GM06990 (cell line): ENCODE measurements around the gene GDF9.

Source experiments
- DNase-seq: peaks from one replicate; pipeline ENCODE4 v3.0.0-alpha.2; 2011; ENCODE audit not compliant: insufficient read length; ENCODE audit errors: extremely low read depth
- H3K27me3 ChIP-seq: replicated peaks from 2 replicates; pipeline ENCODE4 v1.6.0; 2011; ENCODE audit warnings: low read length; ENCODE audit not compliant: control insufficient read depth, insufficient read depth
- H3K36me3 ChIP-seq: 2 replicates; pipeline ENCODE4 v1.5.1; 2011; ENCODE audit warnings: low read length; ENCODE audit not compliant: control insufficient read depth, insufficient read depth
- H3K4me3 ChIP-seq: replicated peaks from 2 replicates; pipeline ENCODE4 v1.5.1; 2011; ENCODE audit warnings: low read depth, mild to moderate bottlenecking, control low read depth, low read length
- CTCF ChIP-seq: IDR thresholded peaks from 2 replicates; pipeline ENCODE4 v1.5.1; 2011; ENCODE audit warnings: low read length, control low read depth, mild to moderate bottlenecking, inconsistent platforms; ENCODE audit not compliant: insufficient read depth, poor library complexity, severe bottlenecking

GDF9 gene

GRCh38 chr5:132828846-132829494, 37.3 kb downstream of the GDF9 start:
- no peak for TF ChIP-seq CTCF
- Histone ChIP-seq H3K4me3 (no peak overlapping the region), H3K27me3 (no peaks in the 10 kb centered on the region; the same call in 1 of the 2 replicates), H3K36me3 (no peaks in the 10 kb centered on the region)
- no peak for DNase-seq

GRCh38 chr5:132827943-132828673, 38.2 kb downstream of the GDF9 start:
- Histone ChIP-seq H3K4me3 (no peak overlapping the region), H3K36me3 (no peaks in the 10 kb centered on the region), H3K27me3 (no peaks in the 10 kb centered on the region; the same call in 1 of the 2 replicates)
- no peak for DNase-seq
- no peak for TF ChIP-seq CTCF

- no peaks in the 10 kb centered on the region for H3K36me3 ChIP-seq
- no peak overlapping the region for H3K4me3 ChIP-seq
- TF ChIP-seq CTCF, result no peak
- no peaks in the 10 kb centered on the region; the same call in 1 of the 2 replicates for H3K27me3 ChIP-seq
- no peak for DNase-seq
Observed at GRCh38 chr5:132826424-132827082, 39.7 kb downstream of the GDF9 start.

- no peaks in the 10 kb centered on the region; the same call in 1 of the 2 replicates for H3K27me3 ChIP-seq
- no peak for TF ChIP-seq CTCF
Observed at GRCh38 chr5:132825834-132826391, 40.4 kb downstream of the GDF9 start.

GRCh38 chr5:132825033-132825833, 41.0 kb downstream of the GDF9 start:
- H3K4me3 ChIP-seq, result no peak overlapping the region
- no peaks in the 10 kb centered on the region; the same call in 1 of the 2 replicates for H3K27me3 ChIP-seq
- no peaks in the 10 kb centered on the region for H3K36me3 ChIP-seq
- TF ChIP-seq CTCF, result no peak
- DNase-seq, result peak; percentile 47

More at GRCh38 chr5:132825834-132826391, 40.4 kb downstream of the GDF9 start:
- no peak overlapping the region for H3K4me3 ChIP-seq
- no peaks in the 10 kb centered on the region for H3K36me3 ChIP-seq
- no peak for DNase-seq
